ENCODE results near the gene CCZ1.
"Not testable (repeated sequence)": the region's sequence is repeated elsewhere in the genome, so short reads cannot be mapped to it uniquely, and the experiment has no call there.

DNA sequence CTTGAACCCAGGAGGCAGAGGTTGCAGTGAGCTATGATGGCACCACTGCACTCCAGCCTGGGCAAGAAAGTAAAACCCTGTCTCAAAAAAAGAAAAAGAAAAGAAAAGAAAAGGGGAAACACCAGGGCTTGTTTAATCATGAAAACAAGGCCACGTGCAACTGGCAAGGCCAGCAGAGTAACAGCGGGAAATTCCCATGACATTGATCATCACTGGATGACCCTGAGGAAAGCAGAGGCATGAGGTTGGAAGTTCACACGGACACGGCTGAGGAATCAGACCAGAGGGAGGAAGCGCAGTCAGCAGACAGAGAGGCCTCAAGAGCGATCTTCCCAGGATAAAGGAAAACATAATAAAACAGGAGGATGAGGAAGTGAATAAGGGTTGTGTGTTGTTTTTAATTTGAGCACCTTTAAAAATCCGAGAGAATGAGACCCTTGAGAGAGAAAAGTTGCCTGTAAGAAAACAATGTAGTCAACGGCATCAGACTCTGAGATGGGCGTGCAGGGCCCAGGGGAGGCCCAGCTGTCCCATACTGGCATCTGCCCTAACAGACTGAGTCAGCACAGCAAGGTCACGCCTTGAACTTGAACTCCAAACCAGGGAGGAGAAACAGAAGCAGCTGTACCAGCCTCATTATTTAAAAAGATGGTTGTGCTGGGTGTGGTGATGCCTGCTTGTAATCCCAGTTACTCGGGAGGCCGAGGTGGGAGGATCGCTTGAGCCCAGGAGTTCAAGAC lies 33.5 kb downstream of the CCZ1 start:
- TF ChIP-seq CTCF, POLR2A (IDR thresholded peaks at IDR 0.05): not testable (repeated sequence)

Measured in transverse colon (tissue), 3 donors.